ENCODE measurements around the gene CENPT. TPM values are rescaled to one million over a fixed set of nuclear protein-coding genes. Genes with fewer than 3 reads are reported as not detected.

The CENPT gene
- total RNA-seq, 1 experiment from 2014 or later = 60.9 TPM

GRCh38 chr16:67868290-67868689, 20.8 kb upstream of the CENPT start:
- Histone ChIP-seq H2BK15ac (ENCODE audit: low read depth, low read length) (no peak overlapping the region), H2AK5ac (ENCODE audit: insufficient read length, low read length) (no peak overlapping the region), H4K5ac (ENCODE audit: insufficient read length, low read depth, low read length) (no peak overlapping the region), H2AFZ (ENCODE audit: low read length) (no peak overlapping the region), H3K56ac (ENCODE audit: insufficient read length, low read depth, low read length) (no peak overlapping the region), H3K18ac (ENCODE audit: insufficient read length, low read depth, low read length) (no peak overlapping the region), H3K9me3 (ENCODE audit: control insufficient read depth, low read depth, low read length) (no peaks in the 10 kb centered on the region), H2BK120ac (ENCODE audit: low read depth, low read length, poor library complexity, severe bottlenecking) (no peak overlapping the region), H3K27me3 (ENCODE audit: insufficient read depth, low read length) (no peaks in the 10 kb centered on the region), H3K23ac (ENCODE audit: insufficient read length, low read depth, low read length) (no peak overlapping the region), H4K8ac (replicated peaks; ENCODE audit: insufficient read length, low read depth, low read length) (no peak overlapping the region), H3K27ac (ENCODE audit: insufficient read length, low read depth, low read length) (no peak overlapping the region), H3K14ac (ENCODE audit: insufficient read depth, low read length) (no peak overlapping the region), H3K9ac (ENCODE audit: extremely low read depth, insufficient read length, low read length) (no peak overlapping the region), H2BK12ac (ENCODE audit: insufficient read length, low read depth, low read length) (no peak overlapping the region), H3K23me2 (ENCODE audit: insufficient read length, low read depth, low read length, poor library complexity, severe bottlenecking) (peaks cover 6% of the 10 kb centered on the region), H2BK5ac (ENCODE audit: insufficient read length, low read length) (no peak overlapping the region), H3K79me1 (ENCODE audit: insufficient read depth, low read depth, low read length, poor library complexity, severe bottlenecking) (no peaks in the 10 kb centered on the region), H4K91ac (ENCODE audit: insufficient read length, low read depth, low read length) (no peak overlapping the region), H2BK20ac (ENCODE audit: low read depth, low read length, poor library complexity, severe bottlenecking) (no peak overlapping the region), H3K4ac (ENCODE audit: low read depth, low read length) (no peak overlapping the region), H3K4me1 (ENCODE audit: insufficient read depth, low read length) (no peaks in the 10 kb centered on the region), H3T11ph (ENCODE audit: low read length) (no peak overlapping the region), H4K20me1 (ENCODE audit: control insufficient read depth, insufficient read depth, insufficient read length) (peaks cover 2% of the 10 kb centered on the region), H3K4me2 (ENCODE audit: insufficient read depth, insufficient read length, low read length) (no peak overlapping the region), H3K79me2 (ENCODE audit: insufficient read depth, low read length) (no peaks in the 10 kb centered on the region)
- Mint-ChIP-seq H3K4me1 (peaks cover 7 to 9% of the 10 kb centered on the region in 2 experiments; a peak in 3 of 4 replicates), H3K9me3 (no peaks in the 10 kb centered on the region), H3K27me3 (ENCODE audit: low read depth) (no peaks in the 10 kb centered on the region), H3K4me3 (no peak overlapping the region), H3K27ac (0 out of 7 replicates have a peak overlapping the region, but pooled peaks of 1 of the 3 experiments have one; percentile 10), H3K36me3 (ENCODE audit: insufficient read depth in 1 of 3, low read depth in 3 of 3) (peaks cover 22 to 74% (median 63%) of the 10 kb centered on the region in 3 experiments; a peak in 6 of 7 replicates)
- DNase-seq = no peak
- no CpG with 5 or more reads among the region's 6 CpGs for WGBS (ENCODE audit: extremely low coverage, insufficient read length, low lambda C conversion rate)
- TF ChIP-seq CTCF (conservative IDR thresholded peaks at IDR 0.05) = no peak
